Measurements from ENCODE around the gene TTC16. TPM values are rescaled to one million over a fixed set of nuclear protein-coding genes. Genes with fewer than 3 reads are reported as not detected.

Gene TTC16
- total RNA-seq, 1 experiment from 2014 or later = not detected

GRCh38 chr9:127772603-127773002 is 56.7 kb downstream of the TTC16 start (continued):
- TF ChIP-seq STAT6 (CRISPR knock-in tag; conservative IDR thresholded peaks at IDR 0.05; ENCODE audit: low read depth) (no peak), USF1 (CRISPR knock-in tag; IDR thresholded peaks at IDR 0.05) (no peak), AR (CRISPR knock-in tag; IDR thresholded peaks at IDR 0.05) (no peak)

GRCh38 chr9:127773272-127773671 is 57.4 kb downstream of the TTC16 start:
- peaks cover 31% of the 10 kb centered on the region for H3K4me1 Mint-ChIP-seq
- CTCF ChIA-PET = interaction anchor here (0.7 to 1.0 kb wide), 2 partner anchors 9 to 38 kb away, joined by 3 to 4 read pairs; partner anchors contain the start of gene TOR2A

More at GRCh38 chr9:127773272-127773671, 57.4 kb downstream of the TTC16 start:
- ATAC-seq (no peak), DNase-seq (ENCODE audit: low spot score) (no peak)
- Mint-ChIP-seq H3K27me3 (ENCODE audit: low read depth) (peaks cover 7% of the 10 kb centered on the region), H3K9me3 (no peaks in the 10 kb centered on the region), H3K36me3 (no peaks in the 10 kb centered on the region), H3K4me3 (no peak overlapping the region), H3K27ac (no peak overlapping the region)
- TF ChIP-seq IRF2 (CRISPR knock-in tag; IDR thresholded peaks at IDR 0.05; ENCODE audit: borderline replicate concordance, low read depth) (no peak), ARID4B (CRISPR knock-in tag; IDR thresholded peaks at IDR 0.05; ENCODE audit: borderline replicate concordance) (no peak), GRHL2 (CRISPR knock-in tag; IDR thresholded peaks at IDR 0.05; ENCODE audit: insufficient replicate concordance, severe bottlenecking) (no peak), GABPB1 (CRISPR knock-in tag; IDR thresholded peaks at IDR 0.05) (no peak), MAX (CRISPR knock-in tag; IDR thresholded peaks at IDR 0.05) (no peak), ZSCAN18 (CRISPR knock-in tag; IDR thresholded peaks at IDR 0.05) (no peak), ZNF263 (CRISPR knock-in tag; IDR thresholded peaks at IDR 0.05; ENCODE audit: low read depth) (no peak), ZNF532 (CRISPR knock-in tag; IDR thresholded peaks at IDR 0.05; ENCODE audit: borderline replicate concordance) (no peak), IRF1 (CRISPR knock-in tag; IDR thresholded peaks at IDR 0.05) (no peak), ELF4 (CRISPR knock-in tag; IDR thresholded peaks at IDR 0.05; ENCODE audit: low read depth) (no peak)
- POLR2A ChIA-PET = no interaction called here
